Fibroblast of lung (primary cell): ENCODE data around the gene SFT2D1.

Source experiments
- EZH2 ChIP-seq: IDR thresholded peaks from 2 replicates; pipeline ENCODE4 v1.5.1; 2012; ENCODE audit warnings: low read length, control low read depth, mild to moderate bottlenecking; ENCODE audit errors: missing control alignments
- TF ChIP-seq, protein P1 (sequence below), 2 donors: IDR thresholded peaks in 1 of 2; conservative IDR thresholded peaks in 1 of 2; 1 replicate in 1 of 2; 2 replicates in 1 of 2; pipeline ENCODE4 v1.5.1; 2011 to 2012; ENCODE audit warnings: low read length in 2 of 2, control low read depth in 1 of 2, inconsistent platforms in 1 of 2, low read depth in 1 of 2, mild to moderate bottlenecking in 1 of 2

DNA sequence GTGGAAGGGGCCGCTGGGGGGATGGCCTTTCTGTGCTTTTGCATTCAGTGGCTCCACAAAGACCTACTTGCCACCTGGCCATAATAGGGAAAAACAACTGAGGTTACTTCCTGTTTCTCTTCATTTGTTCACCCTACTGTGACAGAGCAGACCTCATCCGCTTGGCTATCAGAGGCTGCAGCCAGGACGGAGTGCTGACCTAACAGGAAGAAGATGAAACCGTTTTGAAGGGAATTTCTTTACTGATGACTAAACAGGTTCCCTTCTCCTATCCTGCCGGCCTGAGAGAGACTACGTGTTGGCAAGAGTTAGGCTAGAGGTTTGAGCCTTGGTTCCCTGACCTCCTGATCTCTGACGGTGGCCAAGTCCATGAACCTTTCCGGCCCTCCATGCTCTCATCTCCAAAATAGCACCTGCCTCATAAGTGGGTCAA lies 55.5 kb downstream of the SFT2D1 start:
- TF ChIP-seq, protein P1, sequence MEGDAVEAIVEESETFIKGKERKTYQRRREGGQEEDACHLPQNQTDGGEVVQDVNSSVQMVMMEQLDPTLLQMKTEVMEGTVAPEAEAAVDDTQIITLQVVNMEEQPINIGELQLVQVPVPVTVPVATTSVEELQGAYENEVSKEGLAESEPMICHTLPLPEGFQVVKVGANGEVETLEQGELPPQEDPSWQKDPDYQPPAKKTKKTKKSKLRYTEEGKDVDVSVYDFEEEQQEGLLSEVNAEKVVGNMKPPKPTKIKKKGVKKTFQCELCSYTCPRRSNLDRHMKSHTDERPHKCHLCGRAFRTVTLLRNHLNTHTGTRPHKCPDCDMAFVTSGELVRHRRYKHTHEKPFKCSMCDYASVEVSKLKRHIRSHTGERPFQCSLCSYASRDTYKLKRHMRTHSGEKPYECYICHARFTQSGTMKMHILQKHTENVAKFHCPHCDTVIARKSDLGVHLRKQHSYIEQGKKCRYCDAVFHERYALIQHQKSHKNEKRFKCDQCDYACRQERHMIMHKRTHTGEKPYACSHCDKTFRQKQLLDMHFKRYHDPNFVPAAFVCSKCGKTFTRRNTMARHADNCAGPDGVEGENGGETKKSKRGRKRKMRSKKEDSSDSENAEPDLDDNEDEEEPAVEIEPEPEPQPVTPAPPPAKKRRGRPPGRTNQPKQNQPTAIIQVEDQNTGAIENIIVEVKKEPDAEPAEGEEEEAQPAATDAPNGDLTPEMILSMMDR (conservative IDR thresholded peaks at IDR 0.05 in 1 of 2, IDR thresholded peaks at IDR 0.05 in 1 of 2; ENCODE audit: low read depth in 1 of 2, low read length in 2 of 2): no peak
- no peak for TF ChIP-seq EZH2
